ENCODE measurements around the gene ALK. TPM values are rescaled to one million over a fixed set of nuclear protein-coding genes. Genes with fewer than 3 reads are reported as not detected.

Gene ALK
- total RNA-seq, 2 donors from 2014 or later = 0.16 to 0.26 TPM

GRCh38 chr2:29729932-29730331 lies 191.5 kb downstream of the ALK start:
- TF ChIP-seq CTCF (IDR thresholded peaks at IDR 0.05) = no peak
- Histone ChIP-seq H3K27me3 (no peaks in the 10 kb centered on the region), H3K36me3 (no peaks in the 10 kb centered on the region), H3K4me1 (no peaks in the 10 kb centered on the region), H3K9me3 (no peaks in the 10 kb centered on the region), H3K4me3 (no peak overlapping the region), H3K27ac (no peak overlapping the region)
- no peak for DNase-seq (ENCODE audit: low spot score)

DNA sequence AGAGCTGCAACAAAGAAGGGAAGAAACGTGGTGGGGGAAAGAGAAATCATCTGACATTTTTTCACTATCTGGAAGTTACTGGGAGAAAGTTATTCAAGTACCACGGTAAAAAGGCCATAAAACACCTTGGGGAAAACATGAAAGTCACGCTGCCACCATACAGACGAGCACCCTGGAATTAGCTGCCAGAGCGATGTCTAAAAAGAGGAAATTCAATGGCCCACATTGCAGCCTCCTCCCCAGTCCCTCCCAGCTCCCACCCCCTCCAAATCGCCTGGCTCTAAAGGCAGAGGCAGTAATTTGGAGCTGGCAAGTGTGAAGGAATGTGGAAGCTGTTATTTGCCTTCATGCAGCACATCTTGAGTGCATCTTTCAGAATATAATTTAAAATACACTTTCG lies 192.0 kb downstream of the ALK start:
- no peak overlapping the region for H3K4me3 ChIP-seq
- no peaks in the 10 kb centered on the region for H3K4me1 ChIP-seq
- no peaks in the 10 kb centered on the region for H3K36me3 ChIP-seq
- no peaks in the 10 kb centered on the region for H3K27me3 ChIP-seq
- no peak overlapping the region for H3K27ac ChIP-seq
- no peak for TF ChIP-seq CTCF (IDR thresholded peaks at IDR 0.05)
- H3K9me3 ChIP-seq = no peaks in the 10 kb centered on the region
- DNase-seq (ENCODE audit: low spot score) = no peak

DNA sequence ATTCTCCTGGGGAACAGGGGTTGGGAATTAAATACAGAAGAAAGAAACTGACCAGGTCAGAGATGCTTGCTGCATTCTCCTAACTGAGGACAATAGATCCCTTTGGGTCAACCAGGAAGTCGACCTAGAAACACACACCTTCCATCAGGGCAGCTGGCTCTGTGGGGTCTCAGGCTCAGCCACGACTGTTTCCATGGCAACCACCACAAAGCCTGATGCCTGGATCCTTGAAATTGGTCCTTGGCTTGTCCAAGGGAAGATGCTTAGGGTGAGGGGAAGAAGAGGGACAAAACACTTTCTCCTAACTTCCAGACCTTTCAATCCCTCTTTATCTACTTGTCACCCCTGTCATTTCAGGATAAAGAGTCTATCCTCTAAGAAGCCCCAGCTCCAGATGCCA lies 194.4 kb downstream of the ALK start:
- no peak for TF ChIP-seq CTCF (IDR thresholded peaks at IDR 0.05)
- H3K36me3 ChIP-seq = no peaks in the 10 kb centered on the region
- no peaks in the 10 kb centered on the region for H3K27me3 ChIP-seq
- H3K9me3 ChIP-seq = no peaks in the 10 kb centered on the region
- DNase-seq (ENCODE audit: low spot score) = no peak
- H3K27ac ChIP-seq = no peak overlapping the region
- H3K4me3 ChIP-seq = no peak overlapping the region
- H3K4me1 ChIP-seq = no peaks in the 10 kb centered on the region

DNA sequence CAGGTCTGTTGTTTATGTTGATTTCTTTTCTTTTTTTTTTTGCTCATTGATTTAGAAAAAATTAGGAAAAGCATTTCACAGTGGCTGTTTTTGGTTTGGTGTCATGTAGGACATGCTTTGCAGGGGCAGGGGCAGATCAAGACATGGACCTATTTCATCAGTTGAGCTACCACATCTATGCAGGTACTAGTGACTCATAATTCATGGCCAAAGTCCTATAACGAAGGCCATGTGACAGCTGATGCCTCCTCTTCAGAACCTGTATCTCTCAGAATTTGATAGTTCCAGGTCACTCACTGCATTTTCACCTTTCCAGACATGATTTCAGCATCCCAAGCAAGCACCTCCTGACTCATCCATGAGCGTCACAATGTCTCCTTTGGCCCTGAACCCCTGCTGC lies 195.8 kb downstream of the ALK start:
- DNase-seq (ENCODE audit: low spot score) = no peak
- TF ChIP-seq CTCF (IDR thresholded peaks at IDR 0.05) = no peak

DNA sequence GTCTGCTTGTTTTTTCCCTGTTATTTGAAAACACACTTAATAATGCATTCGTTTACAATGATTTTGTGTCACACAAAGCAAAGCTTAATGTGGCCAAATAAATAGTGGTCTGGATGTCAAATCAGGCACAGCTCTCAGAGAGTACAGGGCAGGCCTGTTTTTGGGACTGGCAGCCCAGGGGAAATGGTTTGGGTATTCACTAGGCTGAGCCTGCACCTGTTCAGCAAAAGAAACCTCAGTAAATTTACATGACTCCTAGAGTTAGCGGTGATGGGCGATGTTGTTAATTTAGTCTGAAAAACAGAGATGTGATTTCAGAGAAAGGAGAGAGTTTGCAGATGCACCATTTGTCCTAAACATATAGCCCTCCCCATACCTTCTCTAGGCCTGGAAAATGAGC lies 197.1 kb downstream of the ALK start:
- TF ChIP-seq CTCF (IDR thresholded peaks at IDR 0.05) = no peak
- H3K27me3 ChIP-seq = no peaks in the 10 kb centered on the region
- H3K27ac ChIP-seq = no peak overlapping the region
- no peaks in the 10 kb centered on the region for H3K9me3 ChIP-seq
- H3K4me1 ChIP-seq = no peaks in the 10 kb centered on the region
- DNase-seq (ENCODE audit: low spot score) = no peak
- no peak overlapping the region for H3K4me3 ChIP-seq
- H3K36me3 ChIP-seq = no peaks in the 10 kb centered on the region

More for the DNA sequence above, 195.8 kb downstream of the ALK start:
- no peaks in the 10 kb centered on the region for H3K9me3 ChIP-seq
- H3K36me3 ChIP-seq = no peaks in the 10 kb centered on the region
- H3K27me3 ChIP-seq = no peaks in the 10 kb centered on the region
- no peaks in the 10 kb centered on the region for H3K4me1 ChIP-seq
- no peak overlapping the region for H3K27ac ChIP-seq
- no peak overlapping the region for H3K4me3 ChIP-seq

- no peak for DNase-seq (ENCODE audit: low spot score)
- H3K27ac ChIP-seq = no peak overlapping the region
- TF ChIP-seq CTCF (IDR thresholded peaks at IDR 0.05) = no peak
- H3K4me1 ChIP-seq = no peaks in the 10 kb centered on the region
- no peaks in the 10 kb centered on the region for H3K9me3 ChIP-seq
- H3K27me3 ChIP-seq = no peaks in the 10 kb centered on the region
- H3K4me3 ChIP-seq = no peak overlapping the region
- H3K36me3 ChIP-seq = no peaks in the 10 kb centered on the region
These were observed 198.0 kb downstream of the ALK start for GRCh38 chr2:29723255-29724001.

Data from right atrium auricular region (tissue), 2 donors.